Memory B cell (primary cell): ENCODE results near the gene AIPL1.

ENCODE experiments used
- ATAC-seq: fragments of 150-1000 bp; cut with Tn5 transposase; 2 replicates; pipeline ENCODE4 v1.10.0; 2021; ENCODE audit warnings: low read depth, mild to moderate bottlenecking, moderate library complexity
- DNase-seq, 2 donors: peaks; one replicate each; pipeline ENCODE4 v3.0.0; 2022; ENCODE audit warnings: low spot score in 2 of 2
- H3K27ac Mint-ChIP-seq: one replicate; pipeline ENCODE4 v1.8.0; 2022; ENCODE audit warnings: mild to moderate bottlenecking, moderate library complexity, mixed read lengths
- H3K27me3 Mint-ChIP-seq: one replicate; pipeline ENCODE4 v1.8.0; 2022; ENCODE audit warnings: mixed read lengths
- H3K36me3 Mint-ChIP-seq: one replicate; pipeline ENCODE4 v1.8.0; 2022; ENCODE audit warnings: mild to moderate bottlenecking, mixed read lengths
- H3K4me1 Mint-ChIP-seq: one replicate; pipeline ENCODE4 v1.8.0; 2022; ENCODE audit warnings: mixed read lengths
- H3K4me3 Mint-ChIP-seq: one replicate; pipeline ENCODE4 v1.8.0; 2022; ENCODE audit warnings: mild to moderate bottlenecking, moderate library complexity, mixed read lengths
- H3K9me3 Mint-ChIP-seq: one replicate; pipeline ENCODE4 v1.8.0; 2022; ENCODE audit warnings: mixed read lengths

Gene AIPL1

DNA sequence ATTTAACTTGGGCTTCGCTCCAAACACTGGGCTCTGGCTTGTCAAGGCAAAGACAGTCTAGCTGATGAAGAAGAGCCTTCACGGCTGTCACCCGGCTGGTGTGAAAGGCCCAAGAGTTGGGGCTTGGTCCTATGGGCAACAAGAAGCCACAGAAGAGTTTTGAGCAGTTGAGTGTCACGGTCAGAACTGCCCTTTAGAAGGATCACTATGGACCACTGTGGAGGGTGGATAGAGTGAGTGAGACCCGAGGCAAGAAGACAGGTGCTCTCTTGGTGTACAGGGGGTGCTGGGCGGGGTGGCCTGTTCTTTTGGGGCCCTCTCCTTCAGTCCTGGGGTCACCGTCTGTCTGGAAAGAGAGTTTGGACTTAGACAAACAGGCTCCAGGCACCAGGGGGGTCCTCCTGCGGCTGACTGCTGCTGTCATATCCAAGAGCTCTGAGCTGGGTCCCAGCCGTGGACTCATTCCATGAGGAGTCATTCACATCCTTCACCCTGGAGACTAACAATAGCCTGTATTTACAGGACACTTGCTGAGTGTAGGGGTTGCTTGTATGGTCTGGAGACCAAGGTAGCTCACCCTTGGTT, 11.7 kb upstream of the AIPL1 start:
- Mint-ChIP-seq H3K9me3 (no peaks in the 10 kb centered on the region), H3K4me1 (peaks cover 15% of the 10 kb centered on the region), H3K4me3 (no peak overlapping the region), H3K27ac (no peak overlapping the region), H3K36me3 (no peaks in the 10 kb centered on the region), H3K27me3 (no peaks in the 10 kb centered on the region)
- ATAC-seq (no peak), DNase-seq (no peak)

- H3K27ac Mint-ChIP-seq = peak overlapping the region; percentile 64
- H3K4me1 Mint-ChIP-seq = peaks cover 9% of the 10 kb centered on the region
- no peaks in the 10 kb centered on the region for H3K9me3 Mint-ChIP-seq
- no peaks in the 10 kb centered on the region for H3K36me3 Mint-ChIP-seq
- H3K4me3 Mint-ChIP-seq = peak overlapping the region; percentile 87
- peaks cover 6% of the 10 kb centered on the region for H3K27me3 Mint-ChIP-seq
- DNase-seq (no peak), ATAC-seq (no peak)
These were observed 9.8 kb upstream of the AIPL1 start for GRCh38 chr17:6444571-6445335.

- peak; percentile 80 to 83 for DNase-seq
- Mint-ChIP-seq H3K4me1 (peaks cover 9% of the 10 kb centered on the region), H3K9me3 (no peaks in the 10 kb centered on the region), H3K4me3 (peak within 1 kb of the TSS; percentile 87), H3K27me3 (peaks cover 9% of the 10 kb centered on the region), H3K36me3 (no peaks in the 10 kb centered on the region), H3K27ac (peak within 1 kb of the TSS; percentile 64)
- peak; percentile 97 for ATAC-seq
These were observed 9.0 kb upstream of the AIPL1 start, which contains the start of gene PIMREG for GRCh38 chr17:6443692-6444570. Gene PIMREG (plus strand): TSS chr17:6444455. CDS start chr17:6445111, 656 bp downstream.

GRCh38 chr17:6442775-6443174, 7.9 kb upstream of the AIPL1 start:
- Mint-ChIP-seq H3K27ac (no peak overlapping the region), H3K9me3 (no peaks in the 10 kb centered on the region), H3K4me1 (peaks cover 10% of the 10 kb centered on the region), H3K27me3 (peaks cover 11% of the 10 kb centered on the region), H3K4me3 (no peak overlapping the region), H3K36me3 (no peaks in the 10 kb centered on the region)
- DNase-seq = no peak
- no peak for ATAC-seq

DNA sequence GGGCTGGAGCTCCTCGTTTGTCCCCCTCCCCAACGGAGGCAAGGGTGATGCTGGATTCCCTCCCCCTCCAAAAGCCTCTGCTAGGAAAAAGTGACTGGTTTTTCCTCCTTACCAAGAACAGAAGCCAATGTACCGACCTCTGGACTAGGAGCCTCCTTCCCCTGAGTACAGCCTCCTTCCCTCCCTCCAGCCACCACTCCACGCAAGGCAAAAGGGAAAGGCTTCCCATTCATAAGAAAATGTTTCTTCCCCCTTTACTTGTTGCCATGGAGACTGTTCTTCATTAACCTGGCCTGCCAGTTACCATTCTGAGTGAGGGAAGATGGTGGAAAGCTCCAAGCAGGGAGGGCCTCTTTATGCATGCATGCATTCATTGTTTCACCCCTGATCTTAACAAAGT, 5.0 kb upstream of the AIPL1 start:
- no peak overlapping the region for H3K27ac Mint-ChIP-seq
- no peak overlapping the region for H3K4me3 Mint-ChIP-seq
- H3K27me3 Mint-ChIP-seq = peaks cover 20% of the 10 kb centered on the region
- no peaks in the 10 kb centered on the region for H3K9me3 Mint-ChIP-seq
- peaks cover 15% of the 10 kb centered on the region for H3K4me1 Mint-ChIP-seq
- DNase-seq = no peak
- no peaks in the 10 kb centered on the region for H3K36me3 Mint-ChIP-seq
- ATAC-seq = no peak

DNA sequence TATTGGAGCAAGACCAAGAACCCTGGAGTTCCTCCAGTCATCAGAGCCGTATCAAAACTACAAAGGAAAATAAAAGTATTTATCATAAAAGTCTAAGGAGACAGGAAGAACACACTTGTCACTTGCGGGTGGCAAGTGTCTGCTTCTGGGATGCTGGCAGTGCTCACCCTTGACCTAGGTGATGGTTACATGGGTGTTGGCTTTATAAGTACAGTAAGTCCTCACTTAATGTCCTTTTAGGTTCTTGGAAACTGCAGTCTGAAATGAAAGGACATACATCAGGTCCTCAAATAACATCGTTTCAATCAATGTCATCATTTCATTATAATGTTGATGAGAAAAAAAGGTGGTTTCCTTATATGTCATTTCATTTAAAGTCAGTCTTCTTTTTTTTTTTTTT, 3.0 kb upstream of the AIPL1 start:
- no peaks in the 10 kb centered on the region for H3K36me3 Mint-ChIP-seq
- DNase-seq (no peak), ATAC-seq (no peak)
- peaks cover 5% of the 10 kb centered on the region for H3K4me1 Mint-ChIP-seq
- H3K27ac Mint-ChIP-seq = no peak overlapping the region
- H3K9me3 Mint-ChIP-seq = no peaks in the 10 kb centered on the region
- peaks cover 20% of the 10 kb centered on the region for H3K27me3 Mint-ChIP-seq
- H3K4me3 Mint-ChIP-seq = no peak overlapping the region

DNA sequence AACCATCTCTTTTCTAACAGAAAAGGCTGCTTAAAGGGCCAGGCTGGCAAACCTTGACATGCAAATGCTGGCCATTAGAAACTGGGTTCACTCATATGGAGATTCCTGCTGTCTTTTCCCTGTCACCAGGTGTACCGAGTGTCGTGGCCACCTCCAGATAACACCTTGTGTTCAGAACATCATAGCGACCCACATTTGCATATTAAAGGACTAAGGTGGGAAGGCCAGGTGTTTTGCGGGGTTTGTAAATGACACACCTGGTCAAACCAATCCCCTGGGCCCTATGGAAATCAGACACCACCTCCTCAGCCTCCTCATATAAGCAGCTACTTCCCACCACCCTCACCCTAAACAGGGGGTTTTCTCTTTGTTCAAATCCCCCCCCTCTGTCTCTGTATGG, 2.5 kb upstream of the AIPL1 start:
- Mint-ChIP-seq H3K9me3 (no peaks in the 10 kb centered on the region), H3K27me3 (peaks cover 20% of the 10 kb centered on the region), H3K4me1 (peaks cover 5% of the 10 kb centered on the region), H3K27ac (no peak overlapping the region), H3K4me3 (no peak overlapping the region), H3K36me3 (no peaks in the 10 kb centered on the region)
- no peak for ATAC-seq
- DNase-seq = no peak

- Mint-ChIP-seq H3K27me3 (peaks cover 17% of the 10 kb centered on the region), H3K4me1 (peaks cover 5% of the 10 kb centered on the region), H3K36me3 (no peaks in the 10 kb centered on the region), H3K27ac (no peak overlapping the region), H3K9me3 (no peaks in the 10 kb centered on the region), H3K4me3 (no peak overlapping the region)
- DNase-seq = peak; percentile 47 to 56
- peak; percentile 85 for ATAC-seq
These were observed 1.0 kb upstream of the AIPL1 start for GRCh38 chr17:6435968-6436367.

DNA sequence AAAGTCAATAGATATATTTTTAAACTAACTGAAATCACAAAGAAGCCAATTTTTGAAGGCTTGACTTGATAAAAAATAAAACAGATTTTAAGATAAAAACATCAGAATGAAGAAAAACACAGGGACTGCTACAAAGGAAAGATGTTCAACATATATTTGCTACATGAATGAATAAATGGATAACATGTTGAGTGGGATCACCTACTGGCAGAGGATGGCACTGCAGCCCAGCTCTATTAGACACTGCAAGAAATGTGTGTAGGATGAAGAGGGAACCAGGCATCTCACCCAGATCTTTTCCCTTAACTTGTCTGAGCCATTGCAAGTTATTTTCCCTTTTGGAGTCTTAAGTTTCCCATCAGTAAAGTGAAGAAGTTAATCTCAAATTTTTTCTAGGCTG, 4.2 kb downstream of the AIPL1 start:
- H3K4me1 Mint-ChIP-seq = peaks cover 3% of the 10 kb centered on the region

DNA sequence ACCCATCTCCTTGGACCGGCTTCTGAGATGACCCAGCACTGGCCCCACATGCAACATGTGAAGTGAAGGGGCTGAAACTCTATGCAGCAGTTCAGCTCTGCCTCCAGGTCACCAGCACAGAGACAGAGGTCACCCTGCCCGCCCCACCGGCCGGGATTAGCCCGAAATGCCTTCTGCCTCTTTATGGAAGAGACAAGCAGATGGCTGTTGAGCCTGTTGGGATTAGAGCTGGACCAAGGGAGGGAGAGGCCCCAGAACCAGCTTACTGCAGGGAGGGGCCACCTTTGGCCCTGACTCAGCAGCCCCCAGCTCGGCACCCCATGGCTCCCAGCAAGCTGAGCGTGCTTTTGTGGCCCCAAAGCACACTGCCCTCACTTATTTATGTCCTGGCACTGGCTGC, 5.7 kb downstream of the AIPL1 start:
- Mint-ChIP-seq H3K4me3 (no peak overlapping the region), H3K27me3 (peaks cover 4% of the 10 kb centered on the region), H3K9me3 (peaks cover 2% of the 10 kb centered on the region), H3K27ac (no peak overlapping the region), H3K4me1 (peaks cover 3% of the 10 kb centered on the region), H3K36me3 (peaks cover 2% of the 10 kb centered on the region)
- no peak for DNase-seq
- ATAC-seq = no peak

More for the DNA sequence above, 4.2 kb downstream of the AIPL1 start:
- H3K27me3 Mint-ChIP-seq = peaks cover 4% of the 10 kb centered on the region
- H3K9me3 Mint-ChIP-seq = peaks cover 2% of the 10 kb centered on the region
- no peak overlapping the region for H3K4me3 Mint-ChIP-seq
- no peak overlapping the region for H3K27ac Mint-ChIP-seq
- DNase-seq = no peak
- ATAC-seq = no peak
- peaks cover 2% of the 10 kb centered on the region for H3K36me3 Mint-ChIP-seq

- ATAC-seq (no peak), DNase-seq (no peak)
- Mint-ChIP-seq H3K36me3 (peaks cover 2% of the 10 kb centered on the region), H3K9me3 (peaks cover 2% of the 10 kb centered on the region), H3K4me1 (peaks cover 3% of the 10 kb centered on the region), H3K27ac (no peak overlapping the region), H3K27me3 (peaks cover 6% of the 10 kb centered on the region), H3K4me3 (no peak overlapping the region)
These were observed 6.5 kb downstream of the AIPL1 start for GRCh38 chr17:6428207-6428965.

GRCh38 chr17:6427279-6427781, 7.6 kb downstream of the AIPL1 start:
- peak; percentile 86 for ATAC-seq
- Mint-ChIP-seq H3K36me3 (peaks cover 2% of the 10 kb centered on the region), H3K27ac (no peak overlapping the region), H3K27me3 (peaks cover 8% of the 10 kb centered on the region), H3K4me3 (no peak overlapping the region), H3K9me3 (peaks cover 2% of the 10 kb centered on the region), H3K4me1 (peaks cover 3% of the 10 kb centered on the region)
- DNase-seq = no peak

- peaks cover 5% of the 10 kb centered on the region for H3K4me1 Mint-ChIP-seq
- peaks cover 2% of the 10 kb centered on the region for H3K9me3 Mint-ChIP-seq
- no peak overlapping the region for H3K4me3 Mint-ChIP-seq
- peaks cover 2% of the 10 kb centered on the region for H3K36me3 Mint-ChIP-seq
- no peak for DNase-seq
- no peak for ATAC-seq
- peaks cover 10% of the 10 kb centered on the region for H3K27me3 Mint-ChIP-seq
- H3K27ac Mint-ChIP-seq = no peak overlapping the region
These were observed 8.4 kb downstream of the AIPL1 start for GRCh38 chr17:6426356-6427101.
